GM18526 (cell line): ENCODE results near the gene HMGB1.

Experiments
- POLR2A ChIP-seq: IDR thresholded peaks from 3 replicates; pipeline ENCODE4 v1.6.1; 2011; ENCODE audit not compliant: insufficient read length; ENCODE audit errors: extremely low read depth

Gene HMGB1

GRCh38 chr13:30465593-30466357 lies at the start of gene HMGB1:
Gene HMGB1 (minus strand): TSS chr13:30465936. CDS start chr13:30463680, 2,256 bp downstream.
- TF ChIP-seq POLR2A, result peak; percentile 88

- TF ChIP-seq POLR2A, result no peak
Measured at GRCh38 chr13:30510811-30511371, 45.2 kb upstream of the HMGB1 start.

- no peak for TF ChIP-seq POLR2A
Measured at GRCh38 chr13:30510091-30510490, 44.4 kb upstream of the HMGB1 start.

- TF ChIP-seq POLR2A, result no peak
Measured at GRCh38 chr13:30509254-30510050, 43.7 kb upstream of the HMGB1 start.

- no peak for TF ChIP-seq POLR2A
Measured at GRCh38 chr13:30504081-30504480, 38.3 kb upstream of the HMGB1 start.

- TF ChIP-seq POLR2A, result no peak
Measured at GRCh38 chr13:30502237-30502636, 36.5 kb upstream of the HMGB1 start.

GRCh38 chr13:30499338-30499737 lies 33.6 kb upstream of the HMGB1 start:
- TF ChIP-seq POLR2A, result no peak

- TF ChIP-seq POLR2A, result no peak
Measured at GRCh38 chr13:30496147-30496546, 30.4 kb upstream of the HMGB1 start.

GRCh38 chr13:30495746-30496145 lies 30.0 kb upstream of the HMGB1 start:
- TF ChIP-seq POLR2A, result no peak

GRCh38 chr13:30493658-30494381 lies 28.1 kb upstream of the HMGB1 start:
- no peak for TF ChIP-seq POLR2A

GRCh38 chr13:30487075-30487470 lies 21.3 kb upstream of the HMGB1 start:
- TF ChIP-seq POLR2A, result no peak

GRCh38 chr13:30486230-30487074 lies 20.7 kb upstream of the HMGB1 start:
- no peak for TF ChIP-seq POLR2A

GRCh38 chr13:30481241-30481760 lies 15.6 kb upstream of the HMGB1 start:
- TF ChIP-seq POLR2A, result no peak

GRCh38 chr13:30480292-30480950 lies 14.7 kb upstream of the HMGB1 start:
- TF ChIP-seq POLR2A, result no peak
